Spleen (tissue), 7 donors: ENCODE data around the gene IRGQ.

Source experiments
- CTCF ChIP-seq, 11 experiments: fragments of 200-600 bp in 7 of 11; fragments of 450-650 bp in 4 of 11; sonication (generic) in 4 of 11; IDR thresholded peaks in 8 of 11; conservative IDR thresholded peaks in 3 of 11; 1 replicate in 7 of 11; 2 replicates in 4 of 11; pipeline versions ENCODE4 v1.4.0 to v1.8.0; 2016 to 2021; ENCODE audit warnings: antibody characterized with exemption in 11 of 11, inconsistent platforms in 4 of 11, mild to moderate bottlenecking in 1 of 11
- POLR2A ChIP-seq, 3 donors: fragments of 450-650 bp; IDR thresholded peaks; one replicate each; pipeline ENCODE4 v1.5.1; 2017; ENCODE audit warnings: antibody characterized with exemption in 3 of 3, mild to moderate bottlenecking in 1 of 3
- donor health status: DM: no; HTN: no; CAD: no; lungs with moderate emphysema.
- donor health status: DM: no; HTN: no; CAD: no.
- donor health status: DM: no; HTN: no; CAD: no.

- TF ChIP-seq POLR2A (IDR thresholded peaks at IDR 0.05) (no peak), CTCF (IDR thresholded peaks at IDR 0.05 in 8 of 11, conservative IDR thresholded peaks at IDR 0.05 in 3 of 11) (no peak)
Measured at GRCh38 chr19:43640424-43640757, 44.5 kb upstream of the IRGQ start.
